HG03159 (cell line): ENCODE measurements around the gene PTN.
"Not testable (repeated sequence)": the region's sequence is repeated elsewhere in the genome, so short reads cannot be mapped to it uniquely, and the experiment has no call there.

Source experiments
- ATAC-seq: cut with Tn5 transposase; IDR thresholded peaks from one replicate; pipeline ENCODE4 v1.9.1; 2021; ENCODE audit warnings: mild to moderate bottlenecking, moderate library complexity; ENCODE audit not compliant: unreplicated experiment

The PTN gene

DNA sequence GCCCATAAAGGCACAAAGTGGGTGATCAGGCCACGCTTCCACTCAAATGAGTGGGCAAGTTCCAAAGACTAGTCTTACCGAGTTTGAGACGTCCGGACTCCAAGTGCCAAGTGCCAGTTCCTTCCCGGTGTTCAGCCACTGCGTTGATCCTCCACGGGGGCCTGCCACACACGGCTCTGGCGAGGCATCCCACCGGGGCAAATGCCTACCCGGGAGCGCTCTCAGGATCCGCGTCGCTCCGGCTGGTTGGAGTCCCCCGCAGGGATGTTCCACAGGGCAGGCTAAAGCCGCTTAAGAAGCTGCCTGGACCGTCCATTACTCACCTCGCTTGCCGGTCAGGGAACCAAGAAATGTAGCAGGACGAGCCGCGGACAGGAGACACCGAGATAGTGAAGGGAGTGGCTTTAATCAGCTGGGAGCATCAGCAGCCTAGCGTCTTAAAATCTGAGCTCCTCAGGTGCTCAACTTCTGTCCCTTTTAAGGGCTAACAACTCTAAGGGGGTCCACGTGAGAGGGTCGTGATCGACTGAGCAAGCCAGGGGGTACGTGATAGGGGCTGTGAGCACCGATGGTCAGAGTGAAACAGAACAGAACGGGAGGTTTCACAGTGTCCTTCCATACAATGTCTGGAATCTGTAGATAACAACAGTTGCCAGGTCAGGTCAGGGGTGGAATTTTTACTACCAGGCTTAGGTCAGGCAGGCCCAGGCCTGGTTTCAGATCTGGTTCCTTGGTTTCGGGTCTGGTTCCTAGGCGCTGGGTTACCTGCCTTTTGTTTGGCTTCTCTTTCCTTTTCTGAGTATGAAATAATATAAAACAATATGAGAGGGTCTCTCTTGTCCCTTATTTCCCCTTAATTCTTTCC is 75.3 kb downstream of the PTN start:
- ATAC-seq: not testable (repeated sequence)

DNA sequence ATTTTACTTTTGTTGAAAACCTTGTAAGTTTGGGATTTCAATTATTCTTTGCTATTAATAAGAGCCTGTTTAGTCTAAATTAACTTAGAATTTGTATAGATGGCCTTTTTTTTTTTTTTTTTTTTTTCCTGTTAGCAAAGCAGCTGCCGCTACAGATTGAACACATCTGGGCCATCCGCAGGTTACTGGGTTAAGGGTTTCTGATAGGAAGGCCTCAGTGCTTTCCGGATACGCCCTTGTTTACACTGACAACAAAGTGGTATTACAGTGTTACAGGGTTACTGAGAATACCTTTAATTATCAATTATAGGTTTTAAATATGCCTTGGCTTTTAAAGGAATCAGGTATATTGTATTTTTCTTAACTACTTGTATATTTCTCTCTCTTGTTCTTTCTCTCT is 76.8 kb downstream of the PTN start:
- no peak for ATAC-seq

DNA sequence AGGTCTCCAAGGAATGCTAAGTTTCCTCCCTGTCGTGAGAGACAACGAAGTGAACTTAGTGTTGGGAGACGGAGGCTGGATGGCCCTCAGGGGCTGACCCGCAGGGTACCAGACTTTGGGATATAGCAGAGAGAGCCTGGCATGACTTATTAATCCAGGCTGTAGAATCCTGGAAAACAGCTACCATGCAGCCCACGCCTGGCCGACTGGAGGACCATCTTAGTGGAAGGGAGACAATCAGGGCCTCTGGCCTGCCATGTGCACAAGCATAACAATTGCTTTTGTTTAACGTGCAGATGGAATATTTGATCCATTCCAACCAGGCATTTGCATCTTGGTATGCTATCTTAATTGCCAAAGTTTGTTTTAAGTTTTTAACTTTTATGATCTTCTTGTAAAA is 78.1 kb downstream of the PTN start:
- not testable (repeated sequence) for ATAC-seq

DNA sequence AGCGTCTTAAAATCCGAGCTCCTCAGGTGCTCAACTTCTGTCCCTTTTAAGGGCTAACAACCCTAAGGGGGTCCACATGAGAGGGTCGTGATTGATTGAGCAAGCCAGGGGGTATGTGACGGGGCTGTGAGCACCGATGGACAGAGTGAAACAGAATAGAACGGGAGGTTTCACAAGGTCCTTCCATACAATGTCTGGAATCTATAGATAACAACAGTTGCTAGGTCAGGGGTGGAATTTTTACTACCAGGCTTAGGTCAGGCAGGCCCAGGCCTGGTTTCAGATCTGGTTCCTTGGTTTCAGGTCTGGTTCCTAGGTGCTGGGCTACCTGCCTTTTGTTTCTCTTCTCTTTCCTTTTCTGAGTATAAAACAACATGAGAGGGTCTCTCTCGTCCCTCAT is 80.9 kb downstream of the PTN start:
- ATAC-seq: no peak

DNA sequence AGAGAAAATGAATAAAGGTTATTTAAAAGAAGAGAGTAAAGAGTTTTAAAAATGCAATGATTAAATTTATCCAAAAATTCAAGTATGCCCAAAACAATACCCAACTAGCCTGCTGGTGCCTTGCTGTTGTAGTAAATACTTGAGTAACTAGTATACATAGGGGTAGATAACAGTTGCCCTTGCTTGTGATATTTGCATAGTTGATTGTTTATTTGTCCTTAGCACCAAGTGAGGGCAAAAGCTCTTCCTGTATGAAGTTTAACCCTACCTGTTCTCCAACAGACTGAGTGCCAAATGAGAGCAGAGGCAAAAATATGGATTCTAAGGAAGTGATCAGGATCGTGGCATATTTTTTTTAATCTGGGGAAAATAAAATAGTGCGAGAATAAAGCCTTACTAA is 85.0 kb downstream of the PTN start:
- ATAC-seq: no peak

DNA sequence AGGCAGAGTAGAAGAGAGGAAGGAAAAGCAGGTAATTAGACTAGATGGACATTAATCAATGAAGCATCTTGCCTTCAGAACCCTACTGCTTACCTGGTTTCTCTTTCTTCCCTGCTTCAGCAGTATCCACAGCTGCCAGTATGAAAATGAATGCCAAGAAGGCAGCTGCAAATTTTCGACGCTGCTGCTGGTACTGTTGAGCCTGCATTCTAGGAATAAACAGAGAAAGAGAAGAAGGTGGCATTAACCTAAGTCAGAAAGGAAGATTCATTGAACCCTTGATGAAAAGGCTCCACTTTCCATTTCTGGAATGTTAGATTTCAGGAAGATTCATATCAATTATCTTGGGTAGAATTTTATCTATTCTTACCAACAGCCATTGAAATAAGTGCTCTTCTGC is 88.8 kb downstream of the PTN start:
- no peak for ATAC-seq

DNA sequence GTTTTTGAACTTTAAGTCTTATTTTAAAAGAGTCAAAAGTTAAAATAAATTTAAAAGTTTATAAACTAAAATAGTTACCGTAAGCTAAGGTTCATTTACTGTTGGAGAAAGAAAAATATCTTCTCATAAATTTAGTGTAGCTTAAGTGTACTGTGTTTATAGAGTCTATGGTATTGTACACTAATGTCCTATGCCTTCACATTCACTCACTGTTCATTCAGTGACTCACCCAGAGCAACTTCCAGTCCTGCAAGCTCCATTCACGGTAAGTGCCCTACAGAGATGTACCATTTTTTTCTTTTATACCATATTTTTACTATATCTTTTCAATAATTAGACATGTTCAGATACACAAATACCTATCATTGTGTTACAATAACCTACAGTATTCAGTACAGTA is 97.6 kb downstream of the PTN start:
- ATAC-seq: no peak

DNA sequence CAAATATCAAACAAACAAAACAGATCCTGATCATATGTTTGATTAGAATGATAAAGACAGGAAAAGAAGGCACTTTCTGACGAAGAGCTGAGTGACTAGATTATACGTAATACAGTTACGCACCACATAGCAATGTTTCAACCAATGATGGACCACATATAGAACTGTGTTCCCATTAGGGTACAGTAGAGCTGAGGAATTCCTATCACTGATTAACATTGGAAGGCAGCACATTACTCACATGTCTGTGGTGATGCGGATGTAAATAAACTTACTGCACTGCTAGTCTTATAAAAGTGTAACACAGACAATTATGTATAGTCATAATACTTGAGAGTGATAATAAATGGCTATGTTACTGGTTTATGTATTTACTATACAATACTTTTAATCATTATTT is 98.3 kb downstream of the PTN start:
- ATAC-seq: no peak

DNA sequence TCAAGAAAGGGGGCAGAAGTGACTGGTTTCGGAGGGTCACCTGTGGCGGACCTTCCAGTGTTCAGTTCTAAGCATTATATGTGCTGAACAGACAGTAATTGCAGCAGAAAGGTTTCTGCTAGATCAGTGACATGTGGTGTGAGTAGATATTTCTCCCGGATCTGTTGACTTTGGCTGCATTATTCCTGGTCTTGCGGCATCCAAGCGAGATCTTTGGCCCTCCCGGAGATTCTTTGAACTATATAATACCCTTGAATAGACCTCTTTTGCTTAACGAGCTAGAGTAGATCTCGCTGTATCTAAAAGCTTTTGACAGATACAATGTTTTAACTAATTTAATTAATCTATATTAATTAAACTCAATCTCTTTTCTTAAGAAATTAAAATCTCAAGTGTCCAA is 99.8 kb downstream of the PTN start:
- no peak for ATAC-seq

DNA sequence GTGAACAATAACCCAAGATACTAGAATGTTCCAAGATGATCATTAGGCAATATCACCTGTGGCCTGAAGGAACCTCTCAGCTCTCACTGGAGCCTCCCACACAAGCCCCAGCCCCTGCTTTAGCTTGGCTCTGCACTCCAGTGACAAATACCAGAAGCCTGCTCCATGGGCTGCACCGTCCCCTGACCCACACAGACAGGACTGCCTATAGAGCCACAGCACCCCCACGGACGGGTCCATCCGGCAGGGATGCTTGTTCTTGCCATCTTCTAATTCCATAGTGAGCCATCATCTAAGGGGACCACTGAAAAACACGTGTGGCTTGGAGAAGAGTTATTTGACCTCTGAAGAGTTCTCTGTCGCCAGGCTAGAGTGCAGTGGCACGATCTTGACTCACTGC is 100.9 kb downstream of the PTN start:
- no peak for ATAC-seq

DNA sequence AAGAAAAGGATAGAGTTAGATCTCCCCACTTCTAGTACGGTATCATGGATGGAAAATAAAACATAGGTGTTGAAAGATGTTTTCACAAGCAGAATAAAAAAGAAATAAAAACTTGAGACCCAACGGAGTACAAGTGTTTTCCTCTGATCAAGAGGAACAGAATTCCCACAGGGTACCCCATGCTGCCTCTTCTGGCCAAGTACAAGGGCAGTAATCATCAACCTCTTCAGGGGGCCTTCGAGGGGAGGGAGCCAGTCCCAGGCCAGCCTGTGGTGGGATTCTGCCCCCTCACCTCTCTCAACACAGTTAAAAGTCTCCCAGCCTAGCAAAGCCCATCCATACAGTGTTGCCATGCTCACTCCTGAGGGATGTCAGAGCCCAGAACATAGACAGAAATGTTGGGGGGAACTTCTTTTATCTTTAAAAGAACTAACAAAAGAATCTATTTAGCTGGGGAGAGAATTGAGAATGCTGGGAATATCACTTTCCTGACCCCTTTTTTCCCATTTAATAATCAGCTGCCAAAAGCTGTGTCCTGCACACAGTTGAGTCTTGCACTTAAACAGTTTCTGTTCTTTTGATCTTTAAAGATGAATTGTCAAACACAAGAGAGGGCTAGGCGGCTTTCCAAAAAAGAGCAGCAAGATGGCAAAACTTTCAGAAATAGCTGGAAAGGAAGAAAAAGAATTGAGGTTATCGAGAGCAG is 101.7 kb downstream of the PTN start:
- ATAC-seq: no peak

DNA sequence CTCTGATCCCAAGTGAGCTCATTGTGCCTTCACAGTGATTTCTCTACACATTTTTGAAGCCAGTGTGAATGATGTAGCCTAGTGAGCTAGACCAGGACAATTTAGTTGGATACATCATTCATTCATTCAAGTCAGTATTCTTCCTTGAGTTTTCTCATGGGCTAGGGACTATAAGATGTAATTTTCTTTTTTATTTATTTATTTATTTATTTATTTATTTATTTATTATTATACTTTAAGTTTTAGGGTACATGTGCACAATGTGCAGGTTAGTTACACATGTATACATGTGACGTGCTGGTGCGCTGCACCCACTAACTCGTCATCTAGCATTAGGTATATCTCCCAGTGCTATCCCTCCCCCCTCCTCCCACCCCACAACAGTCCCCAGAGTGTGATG is 104.3 kb downstream of the PTN start:
- not testable (repeated sequence) for ATAC-seq

DNA sequence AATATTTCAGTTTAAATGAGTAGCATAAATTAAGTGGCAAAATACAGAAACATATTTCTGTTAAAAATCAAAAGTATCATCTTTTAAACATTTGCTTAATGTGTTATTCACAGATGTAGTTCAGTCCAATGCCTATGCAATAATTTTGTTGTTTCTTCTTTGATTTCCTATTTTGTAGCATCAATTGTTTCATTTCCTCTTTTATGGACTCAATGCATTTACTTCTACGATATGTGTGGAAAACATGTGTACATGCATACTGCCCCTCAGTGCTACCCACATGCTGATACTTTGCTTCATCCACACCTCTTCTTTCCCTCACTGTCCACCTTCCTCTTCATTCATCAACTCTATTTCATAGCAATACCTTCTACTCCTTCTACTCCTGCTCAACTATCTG is 108.1 kb downstream of the PTN start:
- no peak for ATAC-seq

DNA sequence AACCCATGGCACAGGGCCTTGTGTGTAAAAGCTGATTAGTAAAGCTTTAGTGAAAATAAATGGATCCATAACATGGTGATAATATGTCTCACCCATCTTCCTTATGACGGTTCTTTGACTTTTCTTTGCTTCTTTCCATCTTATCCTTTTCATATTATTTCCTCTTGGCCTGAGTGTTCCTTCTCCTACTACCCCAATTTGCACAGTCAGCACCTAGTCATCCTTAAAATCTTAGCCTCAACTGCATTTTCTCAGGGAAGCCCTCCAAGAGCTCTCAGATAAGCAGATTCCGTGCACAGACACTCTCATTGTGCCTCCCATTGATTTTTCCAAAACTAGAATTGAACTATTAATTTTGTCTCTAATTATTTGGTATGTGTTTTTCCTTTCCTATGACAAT is 112.4 kb downstream of the PTN start:
- no peak for ATAC-seq

DNA sequence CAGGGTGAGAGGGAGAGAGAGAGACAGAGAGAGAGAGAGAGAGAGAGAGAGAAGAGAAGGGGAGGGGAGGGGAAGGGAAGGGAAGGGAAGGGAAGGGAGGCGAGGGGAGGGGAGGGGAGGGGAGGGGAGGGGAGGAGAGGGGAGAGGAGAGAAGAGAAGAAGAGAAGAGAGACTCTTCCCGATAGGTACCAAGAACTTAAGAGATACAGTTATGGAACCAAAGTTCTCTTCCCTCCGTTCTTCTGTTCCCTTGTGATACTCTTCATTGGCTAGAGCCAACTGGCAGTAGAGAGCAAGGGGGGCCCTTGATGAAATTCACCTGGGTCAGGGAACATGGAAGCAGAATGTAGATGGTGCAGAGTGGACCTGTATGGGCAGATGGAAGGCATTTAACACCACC is 122.1 kb downstream of the PTN start:
- no peak for ATAC-seq

DNA sequence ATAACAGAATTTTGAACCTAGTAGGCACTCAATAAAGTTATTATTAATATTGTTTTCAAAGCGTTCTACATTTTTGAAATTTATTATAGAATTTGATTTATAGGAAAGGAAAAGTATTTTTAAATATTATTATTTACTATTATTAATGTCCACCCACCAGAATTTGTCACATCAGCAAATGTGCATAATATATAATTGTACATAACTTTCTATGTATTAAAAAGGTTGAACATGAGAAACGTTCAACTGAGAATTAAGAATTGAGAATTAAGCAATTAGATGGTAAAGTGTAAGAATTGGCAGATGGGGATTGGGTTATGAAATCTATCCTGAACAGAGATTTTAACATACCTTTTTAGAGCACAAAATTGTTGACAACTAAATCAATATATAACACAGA is 129.8 kb downstream of the PTN start:
- ATAC-seq: no peak

DNA sequence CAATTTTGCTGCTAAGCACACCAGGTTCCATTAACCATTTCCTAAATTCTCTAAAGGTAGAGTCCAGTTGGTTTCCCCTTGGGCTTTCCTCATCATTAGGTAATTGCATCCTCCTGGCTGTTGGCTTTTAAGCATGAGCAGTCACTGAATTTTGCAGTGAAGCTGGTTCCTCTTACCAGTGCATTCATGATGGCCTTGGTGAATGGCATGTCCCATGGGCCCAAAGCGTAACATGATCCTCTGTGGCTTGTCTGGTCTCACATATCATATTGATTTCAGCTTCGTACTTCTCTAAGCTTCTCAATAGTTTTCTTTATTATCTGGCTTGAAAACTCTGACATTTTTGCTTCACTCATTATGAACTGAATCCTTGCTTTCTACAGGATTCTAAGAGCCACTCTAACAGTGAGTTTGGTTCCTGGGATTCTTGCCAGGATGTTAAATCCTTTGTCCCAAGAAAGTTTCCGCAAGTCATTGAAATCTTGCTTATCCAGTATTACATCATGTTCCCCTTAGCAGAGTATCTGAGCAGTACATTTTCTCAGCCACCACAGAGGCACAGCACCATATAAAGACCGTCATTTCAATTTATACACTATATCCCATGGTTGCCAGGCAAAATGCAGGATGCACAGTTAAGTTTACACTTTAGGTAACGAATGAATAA is 134.2 kb downstream of the PTN start:
- ATAC-seq: no peak

DNA sequence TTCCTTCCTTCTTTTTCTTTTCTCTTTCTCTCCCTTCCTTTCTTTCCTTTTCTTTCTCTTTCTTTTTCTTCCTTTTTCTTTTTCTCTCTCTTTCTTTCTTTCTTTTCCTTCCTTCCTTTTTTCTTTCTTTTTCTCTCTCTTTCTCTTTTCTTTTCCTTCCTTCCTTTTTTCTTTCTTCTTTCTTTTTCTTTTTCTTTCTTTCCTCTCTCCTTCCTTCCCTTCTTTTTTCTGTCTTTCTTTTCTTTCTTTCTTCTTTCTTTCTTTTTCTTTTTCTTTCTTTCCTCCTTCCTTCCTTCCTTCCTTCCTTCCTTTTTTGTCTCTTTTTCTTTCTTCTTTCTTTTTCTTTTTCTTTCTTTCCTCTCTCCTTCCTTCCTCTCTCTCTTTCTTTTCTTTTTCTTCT is 136.8 kb downstream of the PTN start:
- no peak for ATAC-seq

DNA sequence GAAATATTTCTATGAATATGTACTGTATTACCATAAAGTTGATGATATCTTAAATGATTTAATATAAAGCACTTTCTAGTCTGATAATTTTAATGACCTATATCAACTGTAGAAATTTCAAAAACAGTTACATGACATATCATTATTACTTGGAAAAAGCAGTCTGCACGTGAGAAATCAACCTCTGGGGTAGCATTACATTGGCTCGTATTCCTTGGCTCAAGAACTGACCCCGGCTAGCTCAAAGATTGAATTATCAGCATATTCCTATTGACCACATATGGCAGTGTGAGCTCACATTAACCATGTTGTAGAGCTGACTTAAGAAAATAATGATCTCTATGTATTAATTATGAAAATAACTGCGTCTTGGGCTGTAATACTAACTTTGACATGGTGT is 139.3 kb downstream of the PTN start:
- ATAC-seq: no peak

DNA sequence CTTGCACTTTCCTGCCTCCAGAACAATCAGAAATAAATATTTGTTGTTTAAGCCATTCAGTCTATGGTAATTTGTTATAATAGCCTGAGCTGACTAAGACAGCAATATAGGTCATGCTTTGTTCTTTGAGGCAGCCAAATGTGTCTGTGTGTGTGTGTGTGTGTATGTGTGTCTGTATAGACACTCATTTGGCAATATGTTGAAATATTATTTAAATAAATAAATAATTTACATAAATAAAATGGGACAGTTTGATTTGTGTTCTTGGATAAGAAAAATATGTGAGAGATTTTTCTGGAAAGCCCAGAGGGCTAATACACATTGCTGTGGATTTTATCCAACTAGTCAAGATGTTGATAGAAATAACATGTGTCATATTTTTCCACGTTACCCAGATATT is 140.2 kb downstream of the PTN start:
- no peak for ATAC-seq

DNA sequence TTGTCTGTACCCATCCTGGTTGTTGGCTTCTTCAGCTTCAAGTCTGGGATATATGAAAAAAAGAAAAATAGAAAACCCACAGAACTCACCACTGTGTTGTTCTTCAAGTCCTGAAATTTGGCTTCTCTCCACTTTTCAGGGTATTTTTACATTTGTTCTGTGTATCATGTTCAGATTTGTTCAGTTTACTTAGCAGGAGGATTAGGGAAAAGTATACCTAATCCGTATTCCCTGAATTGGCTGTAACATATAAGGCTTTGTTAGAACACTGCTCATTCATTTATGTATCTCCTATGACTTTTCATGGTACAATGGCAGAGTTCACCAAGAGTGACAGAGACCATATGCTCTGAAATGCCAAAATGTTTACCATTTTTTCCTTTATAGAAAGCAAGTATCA is 146.9 kb downstream of the PTN start:
- ATAC-seq: no peak

DNA sequence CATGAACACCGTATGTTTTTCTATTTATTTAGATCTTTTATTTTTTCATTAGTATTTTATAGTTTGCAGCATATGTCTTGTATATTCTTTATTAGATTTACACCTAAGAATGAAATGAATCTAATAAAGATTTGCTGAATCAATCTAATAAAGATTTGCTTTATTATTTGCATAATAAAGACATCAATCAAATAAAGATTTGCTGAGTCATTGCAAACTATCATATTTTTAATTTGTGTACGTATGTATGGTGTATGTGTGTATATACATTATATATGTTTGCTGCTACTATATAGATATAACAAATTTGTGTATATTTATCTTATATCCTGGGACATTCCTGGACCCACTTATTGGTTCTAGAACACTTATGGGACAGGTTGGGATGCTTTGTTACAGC is 147.5 kb downstream of the PTN start:
- no peak for ATAC-seq
